CD14-positive monocyte (primary cell): ENCODE measurements around the gene WDR20. TPM values are rescaled to one million over a fixed set of nuclear protein-coding genes. Genes with fewer than 3 reads are reported as not detected.

Experiments used
- DNase-seq, 3 donors: peaks; one replicate each; pipeline ENCODE4 v3.0.0-alpha.2; 2011 to 2022
- H2AFZ ChIP-seq: 2 replicates; pipeline ENCODE4 v1.6.0; 2012; ENCODE audit warnings: mild to moderate bottlenecking, low read depth, low read length, inconsistent platforms; ENCODE audit not compliant: insufficient read depth, poor library complexity, severe bottlenecking
- H3K27ac ChIP-seq, 2 donors: 1 replicate in 1 of 2; 2 replicates in 1 of 2; pipeline ENCODE4 v1.5.1; 2012 to 2013; ENCODE audit warnings: low read length in 2 of 2, control low read depth in 1 of 2, inconsistent platforms in 1 of 2, low read depth in 1 of 2, mild to moderate bottlenecking in 1 of 2
- H3K27me3 ChIP-seq, 2 donors: one replicate each; pipeline versions ENCODE4 v1.6.0 to v1.6.1; 2011 to 2013; ENCODE audit warnings: low read length in 2 of 2; ENCODE audit not compliant: control insufficient read depth in 2 of 2, insufficient read depth in 2 of 2
- H3K36me3 ChIP-seq, 2 donors: replicated peaks in 1 of 2; 1 replicate in 1 of 2; 2 replicates in 1 of 2; pipeline versions ENCODE4 v1.5.1 to v1.6.1; 2012 to 2013; ENCODE audit warnings: low read length in 2 of 2, control low read depth in 1 of 2, inconsistent platforms in 1 of 2, mild to moderate bottlenecking in 1 of 2; ENCODE audit not compliant: insufficient read depth in 2 of 2, control insufficient read depth in 1 of 2
- H3K4me1 ChIP-seq, 2 donors: 1 replicate in 1 of 2; 2 replicates in 1 of 2; pipeline versions ENCODE4 v1.5.1 to v1.6.1; 2012 to 2013; ENCODE audit warnings: low read length in 2 of 2, control low read depth in 1 of 2, inconsistent platforms in 1 of 2, mild to moderate bottlenecking in 1 of 2, moderate library complexity in 1 of 2; ENCODE audit not compliant: insufficient read depth in 2 of 2, control insufficient read depth in 1 of 2
- H3K4me2 ChIP-seq: replicated peaks from 2 replicates; pipeline ENCODE3; 2012; ENCODE audit warnings: low read length, moderate library complexity, mild to moderate bottlenecking; ENCODE audit not compliant: poor library complexity, severe bottlenecking; ENCODE audit errors: extremely low read depth
- H3K4me3 ChIP-seq, 3 experiments: fragments of 200-600 bp in 1 of 3; sonication (generic) in 1 of 3; replicated peaks in 1 of 3; 1 replicate in 2 of 3; 2 replicates in 1 of 3; pipeline ENCODE4 v1.5.1; 2011 to 2013; ENCODE audit warnings: low read length in 3 of 3, mild to moderate bottlenecking in 3 of 3, control low read depth in 2 of 3, low read depth in 2 of 3, inconsistent platforms in 1 of 3, moderate library complexity in 1 of 3
- H3K79me2 ChIP-seq: 2 replicates; pipeline ENCODE4 v1.6.0; 2012; ENCODE audit warnings: mild to moderate bottlenecking, control low read depth, inconsistent platforms, low read length, moderate library complexity; ENCODE audit not compliant: insufficient read depth
- H3K9ac ChIP-seq: 2 replicates; pipeline ENCODE4 v1.6.0; 2017; ENCODE audit warnings: low read length, mild to moderate bottlenecking; ENCODE audit not compliant: insufficient read depth, poor library complexity, severe bottlenecking
- H3K9me3 ChIP-seq, 2 donors: replicated peaks in 1 of 2; 1 replicate in 1 of 2; 2 replicates in 1 of 2; pipeline versions ENCODE4 v1.5.1 to v1.6.1; 2012 to 2013; ENCODE audit warnings: low read length in 2 of 2, control low read depth in 1 of 2; ENCODE audit not compliant: control insufficient read depth in 1 of 2, insufficient read depth in 1 of 2
- H4K20me1 ChIP-seq: 2 replicates; pipeline ENCODE4 v1.6.0; 2012; ENCODE audit warnings: mild to moderate bottlenecking, low read length, control low read depth, moderate library complexity; ENCODE audit not compliant: insufficient read depth
- H3K27ac Mint-ChIP-seq, 7 donors: one replicate each; pipeline ENCODE4 v1.8.0; 2020; ENCODE audit warnings: mild to moderate bottlenecking in 7 of 7, mixed read lengths in 7 of 7, moderate library complexity in 6 of 7, inconsistent platforms in 2 of 7
- H3K27me3 Mint-ChIP-seq, 3 donors: one replicate each; pipeline ENCODE4 v1.8.0; 2021 to 2022; ENCODE audit warnings: low read depth in 3 of 3, mild to moderate bottlenecking in 3 of 3, mixed read lengths in 3 of 3, moderate library complexity in 3 of 3, inconsistent platforms in 1 of 3
- H3K36me3 Mint-ChIP-seq, 2 donors: one replicate each; pipeline ENCODE4 v1.8.0; 2020; ENCODE audit warnings: mixed read lengths in 2 of 2, inconsistent platforms in 1 of 2, mild to moderate bottlenecking in 1 of 2
- H3K4me1 Mint-ChIP-seq: one replicate; pipeline ENCODE4 v1.8.0; 2020; ENCODE audit warnings: mild to moderate bottlenecking, mixed read lengths
- H3K4me3 Mint-ChIP-seq, 2 donors: one replicate each; pipeline ENCODE4 v1.8.0; 2020; ENCODE audit warnings: mild to moderate bottlenecking in 2 of 2, mixed read lengths in 2 of 2, moderate library complexity in 1 of 2
- H3K9me3 Mint-ChIP-seq, 7 donors: one replicate each; pipeline ENCODE4 v1.8.0; 2020 to 2022; ENCODE audit warnings: mixed read lengths in 7 of 7, mild to moderate bottlenecking in 6 of 7, moderate library complexity in 6 of 7, inconsistent platforms in 2 of 7
- WGBS: methylation state at CpG from one replicate; pipeline ENCODE4 v1.1.5; 2013; ENCODE audit warnings: missing lambda C conversion rate; ENCODE audit not compliant: insufficient coverage; 5-methylcytosine and 5-hydroxymethylcytosine counted together
- intact Hi-C, 2 donors: fragments of 100-400 bp; cut with micrococcal nuclease; formaldehyde crosslinking; loops; one replicate each; pipeline versions ENCODE4 v1.15.0 to v1.15.1; 2023
- polyA plus RNA-seq, 3 donors: library from polyadenylated mRNA; depleted of rRNA in 1 of 3; unstranded in 2 of 3; stranded (reverse) in 1 of 3; fragments of 300-500 nt in 2 of 3; fragments of >200 nt in 1 of 3; fragmentation: Illumina TruSeq in 2 of 3; gene quantifications; 1 replicate in 2 of 3; 2 replicates in 1 of 3; pipeline ENCODE4 v1.2.3, GENCODE V29; 2012 to 2021
- TF ChIP-seq, protein P1 (sequence below): fragments of 200-600 bp; IDR thresholded peaks from one replicate; pipeline ENCODE4 v1.8.0; 2022; ENCODE audit warnings: antibody characterized with exemption, mild to moderate bottlenecking

WDR20 gene
- polyA plus RNA-seq, 3 donors = 7.4 to 13.3 (median 9.0) TPM

GRCh38 chr14:102145395-102145794, 5.7 kb downstream of the WDR20 start:
- intact Hi-C loops = no loop called here
- H3K9ac ChIP-seq = no peak overlapping the region
- H3K4me3 Mint-ChIP-seq = no peak overlapping the region
- no peak overlapping the region for H3K4me3 ChIP-seq
- no peaks in the 10 kb centered on the region for H3K9me3 ChIP-seq
- no peaks in the 10 kb centered on the region for H3K9me3 Mint-ChIP-seq
- H3K27me3 Mint-ChIP-seq = no peaks in the 10 kb centered on the region
- TF ChIP-seq, protein P1, sequence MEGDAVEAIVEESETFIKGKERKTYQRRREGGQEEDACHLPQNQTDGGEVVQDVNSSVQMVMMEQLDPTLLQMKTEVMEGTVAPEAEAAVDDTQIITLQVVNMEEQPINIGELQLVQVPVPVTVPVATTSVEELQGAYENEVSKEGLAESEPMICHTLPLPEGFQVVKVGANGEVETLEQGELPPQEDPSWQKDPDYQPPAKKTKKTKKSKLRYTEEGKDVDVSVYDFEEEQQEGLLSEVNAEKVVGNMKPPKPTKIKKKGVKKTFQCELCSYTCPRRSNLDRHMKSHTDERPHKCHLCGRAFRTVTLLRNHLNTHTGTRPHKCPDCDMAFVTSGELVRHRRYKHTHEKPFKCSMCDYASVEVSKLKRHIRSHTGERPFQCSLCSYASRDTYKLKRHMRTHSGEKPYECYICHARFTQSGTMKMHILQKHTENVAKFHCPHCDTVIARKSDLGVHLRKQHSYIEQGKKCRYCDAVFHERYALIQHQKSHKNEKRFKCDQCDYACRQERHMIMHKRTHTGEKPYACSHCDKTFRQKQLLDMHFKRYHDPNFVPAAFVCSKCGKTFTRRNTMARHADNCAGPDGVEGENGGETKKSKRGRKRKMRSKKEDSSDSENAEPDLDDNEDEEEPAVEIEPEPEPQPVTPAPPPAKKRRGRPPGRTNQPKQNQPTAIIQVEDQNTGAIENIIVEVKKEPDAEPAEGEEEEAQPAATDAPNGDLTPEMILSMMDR = no peak
- H3K4me1 ChIP-seq = peaks cover 10 to 16% of the 10 kb centered on the region in 2 donors
- H3K27ac Mint-ChIP-seq = no peak overlapping the region
- H3K4me1 Mint-ChIP-seq = peaks cover 14% of the 10 kb centered on the region
- no peak overlapping the region for H2AFZ ChIP-seq
- H3K27me3 ChIP-seq = no peaks in the 10 kb centered on the region
- H3K36me3 ChIP-seq = peaks cover 0 to 13% of the 10 kb centered on the region in 2 donors
- peaks cover 99% of the 10 kb centered on the region for H3K79me2 ChIP-seq
- H4K20me1 ChIP-seq = peaks cover 89% of the 10 kb centered on the region
- H3K27ac ChIP-seq = no peak overlapping the region
- peaks cover 21 to 43% of the 10 kb centered on the region in 2 donors for H3K36me3 Mint-ChIP-seq
- 100% methylated on average over 3 of the region's 6 CpGs for WGBS
- DNase-seq = no peak
- no peak overlapping the region for H3K4me2 ChIP-seq

GRCh38 chr14:102146423-102146822, 6.7 kb downstream of the WDR20 start:
- Mint-ChIP-seq H3K36me3 (peaks cover 23 to 51% of the 10 kb centered on the region in 2 donors), H3K4me3 (no peak overlapping the region), H3K27me3 (no peaks in the 10 kb centered on the region), H3K9me3 (peaks cover 0 to 2% (median 0%) of the 10 kb centered on the region in 7 donors), H3K27ac (no peak overlapping the region), H3K4me1 (peaks cover 4% of the 10 kb centered on the region)
- peaks cover 95% of the 10 kb centered on the region for H4K20me1 ChIP-seq
- DNase-seq = no peak
- no peak overlapping the region for H3K4me2 ChIP-seq
- H3K4me1 ChIP-seq = peaks cover under 1 to 6% of the 10 kb centered on the region in 2 donors
- no peaks in the 10 kb centered on the region for H3K27me3 ChIP-seq
- H3K9me3 ChIP-seq = no peaks in the 10 kb centered on the region
- 100% methylated on average over 1 of the region's 2 CpGs for WGBS
- no peak overlapping the region for H2AFZ ChIP-seq
- H3K4me3 ChIP-seq = no peak overlapping the region
- intact Hi-C loops = no loop called here
- TF ChIP-seq, protein P1 = no peak
- H3K9ac ChIP-seq = no peak overlapping the region
- peaks cover 99% of the 10 kb centered on the region for H3K79me2 ChIP-seq
- H3K36me3 ChIP-seq = peaks cover 0 to 24% of the 10 kb centered on the region in 2 donors
- no peak overlapping the region for H3K27ac ChIP-seq
